HepG2 (cell line): ENCODE measurements around the gene VCPKMT.
A peak's percentile ranks its signal among the peaks of the same experiment; 100 is the strongest.

Experiments
- CTCF ChIP-seq: sonication (generic); formaldehyde crosslinking; IDR thresholded peaks from 2 replicates; pipeline ENCODE4 v1.5.0; 2020; ENCODE audit warnings: mild to moderate bottlenecking, missing genetic modification reagents, moderate library complexity
- E2F5 ChIP-seq: sonication (generic); formaldehyde crosslinking; conservative IDR thresholded peaks from 2 replicates; pipeline ENCODE4 v1.4.0; 2020; ENCODE audit warnings: missing genetic modification reagents
- EP300 ChIP-seq, 3 experiments: sonication (generic) in 1 of 3; formaldehyde crosslinking in 1 of 3; IDR thresholded peaks; 2 replicates each; pipeline versions ENCODE4 v1.5.1 to v1.6.1; 2011 to 2020; ENCODE audit warnings: low read depth in 2 of 3, low read length in 2 of 3, borderline replicate concordance in 1 of 3, improper control_type of control experiment in 1 of 3, mild to moderate bottlenecking in 1 of 3, missing genetic modification reagents in 1 of 3, moderate library complexity in 1 of 3
- ETV6 ChIP-seq: sonication (generic); formaldehyde crosslinking; conservative IDR thresholded peaks from 2 replicates; pipeline ENCODE4 v1.4.0; 2020; ENCODE audit warnings: missing genetic modification reagents
- ZNF331 ChIP-seq: sonication (generic); formaldehyde crosslinking; IDR thresholded peaks from 2 replicates; pipeline ENCODE4 v1.4.0; 2020; ENCODE audit warnings: missing genetic modification reagents
- ZNF546 ChIP-seq: sonication (generic); formaldehyde crosslinking; conservative IDR thresholded peaks from 2 replicates; pipeline ENCODE4 v1.8.1; 2023; ENCODE audit warnings: mild to moderate bottlenecking, missing genetic modification reagents
- ZNF557 ChIP-seq: sonication (generic); formaldehyde crosslinking; IDR thresholded peaks from 2 replicates; pipeline ENCODE4 v1.4.0; 2020; ENCODE audit warnings: missing genetic modification reagents

GRCh38 chr14:50062438-50063085 is 53.8 kb downstream of the VCPKMT start:
- TF ChIP-seq ZNF331 (CRISPR knock-in tag) (no peak), EP300 (IDR thresholded peaks at IDR 0.05; ENCODE audit: low read depth in 2 of 2, low read length in 2 of 2) (peak in 1 of 2 experiments; percentile 32; a peak in 2 of 4 replicates), EP300 (CRISPR knock-in tag; IDR thresholded peaks at IDR 0.05; ENCODE audit: borderline replicate concordance) (no peak), CTCF (peak; percentile 55), ETV6 (CRISPR knock-in tag) (no peak), E2F5 (CRISPR knock-in tag) (no peak), ZNF546 (no peak), ZNF557 (CRISPR knock-in tag) (no peak)
